H1 (cell line): ENCODE data around the gene EXD3. TPM values are rescaled to one million over a fixed set of nuclear protein-coding genes. Genes with fewer than 3 reads are reported as not detected.

Experiments
- GTF2F1 ChIP-seq: IDR thresholded peaks from 2 replicates; pipeline ENCODE4 v1.6.1; 2012; ENCODE audit warnings: low read depth, low read length, improper control_type of control experiment, borderline replicate concordance
- MAFK ChIP-seq: IDR thresholded peaks from 2 replicates; pipeline ENCODE4 v1.6.1; 2012; ENCODE audit warnings: low read depth, mild to moderate bottlenecking, improper control_type of control experiment, low read length
- RAD21 ChIP-seq, 2 experiments: IDR thresholded peaks in 1 of 2; conservative IDR thresholded peaks in 1 of 2; 2 replicates each; pipeline ENCODE4 v1.6.1; 2011; ENCODE audit warnings: low read depth in 2 of 2, low read length in 2 of 2, improper control_type of control experiment in 1 of 2, inconsistent platforms in 1 of 2, mild to moderate bottlenecking in 1 of 2, moderate library complexity in 1 of 2
- RFX5 ChIP-seq: IDR thresholded peaks from 2 replicates; pipeline ENCODE4 v1.6.1; 2011; ENCODE audit warnings: low read depth, low read length, improper control_type of control experiment, borderline replicate concordance
- SP1 ChIP-seq: IDR thresholded peaks from 2 replicates; pipeline ENCODE4 v1.6.1; 2011; ENCODE audit warnings: low read depth, low read length
- SRF ChIP-seq: IDR thresholded peaks from 2 replicates; pipeline ENCODE4 v1.6.1; 2011; ENCODE audit warnings: mild to moderate bottlenecking, low read depth, low read length, moderate library complexity
- polyA plus RNA-seq, 7 experiments: library from polyadenylated mRNA; depleted of rRNA in 3 of 7; stranded (reverse) in 5 of 7; unstranded in 2 of 7; fragments of >200 nt in 5 of 7; fragments of 200-250 nt in 2 of 7; gene quantifications; 1 replicate in 5 of 7; 2 replicates in 1 of 7; 4 replicates in 1 of 7; pipeline versions ENCODE4 v1.2.1 to v1.2.3, GENCODE V29; 2011 to 2013; ENCODE audit warnings: missing spikeins in 2 of 7, mixed read lengths in 2 of 7
- total RNA-seq: library from RNA; stranded (reverse); fragmentation: NEBNext Ultra II Directional; extraction: Animal tissue kit (Norgen Biotek cat#: 25700); gene quantifications from 2 replicates; pipeline ENCODE4 v1.2.1, GENCODE V29; 2021

Gene EXD3
- total and polyA plus RNA-seq, 2 of the 8 experiments (the other 6 are each of a cell fraction or from before 2014, with no cell fraction given): 7.2 to 9.4 TPM

DNA sequence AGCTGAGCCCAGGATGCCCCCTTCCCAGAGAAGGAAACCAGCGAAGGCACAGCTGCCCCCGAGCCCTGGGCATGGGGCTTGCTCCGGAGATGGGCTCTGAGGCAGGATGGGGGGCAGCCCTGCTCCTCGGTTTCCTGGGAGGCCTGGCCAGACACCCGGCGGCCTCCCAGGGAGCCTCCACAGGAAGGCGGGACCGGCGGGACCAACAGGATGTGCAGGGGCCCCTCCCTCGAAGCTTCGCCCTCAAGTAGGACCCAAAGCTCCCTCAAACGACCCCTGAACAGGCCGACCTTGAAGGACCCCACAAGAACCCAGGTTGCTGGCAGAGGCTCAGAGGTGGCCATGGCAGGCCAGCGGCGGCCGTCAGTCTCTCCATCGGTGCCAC lies 11.7 kb downstream of the EXD3 start (continued):
- TF ChIP-seq SRF (no peak), RAD21 (IDR thresholded peaks at IDR 0.05 in 1 of 2, conservative IDR thresholded peaks at IDR 0.05 in 1 of 2; ENCODE audit: low read depth in 2 of 2, low read length in 2 of 2) (no peak), RFX5 (no peak), GTF2F1 (no peak), SP1 (no peak), MAFK (no peak)
